Tibial artery (tissue), 4 donors: ENCODE results near the gene DCXR.

Experiments
- DNase-seq, 2 donors: peaks; one replicate each; pipeline ENCODE4 v3.0.0-alpha.2; 2019
- H3K27ac ChIP-seq, 2 donors: fragments of 200-600 bp; sonication (generic) in 1 of 2; 1 replicate in 1 of 2; 2 replicates in 1 of 2; pipeline ENCODE4 v1.5.1; 2018 to 2019; ENCODE audit warnings: mild to moderate bottlenecking in 1 of 2
- H3K27me3 ChIP-seq, 2 donors: fragments of 200-600 bp; sonication (generic) in 1 of 2; one replicate each; pipeline versions ENCODE4 v1.5.1 to v1.6.0; 2016 to 2019
- H3K36me3 ChIP-seq, 3 donors: fragments of 200-600 bp; sonication (generic) in 2 of 3; one replicate each; pipeline ENCODE4 v1.5.1; 2016 to 2019; ENCODE audit warnings: mild to moderate bottlenecking in 2 of 3
- H3K4me1 ChIP-seq, 4 donors: fragments of 200-600 bp; sonication (generic) in 2 of 4; 1 replicate in 3 of 4; 2 replicates in 1 of 4; pipeline ENCODE4 v1.5.1; 2016 to 2019
- H3K4me3 ChIP-seq, 2 donors: fragments of 200-600 bp; sonication (generic) in 1 of 2; 1 replicate in 1 of 2; 2 replicates in 1 of 2; pipeline ENCODE4 v1.5.1; 2018 to 2019; ENCODE audit warnings: mild to moderate bottlenecking in 2 of 2
- H3K9me3 ChIP-seq, 3 donors: fragments of 200-600 bp; sonication (generic) in 1 of 3; one replicate each; pipeline ENCODE4 v1.5.1; 2016 to 2019
- intact Hi-C: fragments of 100-400 bp; cut with DNase I; formaldehyde crosslinking; loops from one replicate; pipeline ENCODE4 v1.15.0; 2023; ENCODE audit warnings: low total_unique reads
- TF ChIP-seq, protein P1 (sequence below), 2 experiments: fragments of 200-600 bp in 1 of 2; fragments of 450-650 bp in 1 of 2; IDR thresholded peaks; one replicate each; pipeline ENCODE4 v1.5.1; 2017 to 2019; ENCODE audit warnings: antibody characterized with exemption in 2 of 2, mild to moderate bottlenecking in 1 of 2, moderate library complexity in 1 of 2

DCXR gene

DNA sequence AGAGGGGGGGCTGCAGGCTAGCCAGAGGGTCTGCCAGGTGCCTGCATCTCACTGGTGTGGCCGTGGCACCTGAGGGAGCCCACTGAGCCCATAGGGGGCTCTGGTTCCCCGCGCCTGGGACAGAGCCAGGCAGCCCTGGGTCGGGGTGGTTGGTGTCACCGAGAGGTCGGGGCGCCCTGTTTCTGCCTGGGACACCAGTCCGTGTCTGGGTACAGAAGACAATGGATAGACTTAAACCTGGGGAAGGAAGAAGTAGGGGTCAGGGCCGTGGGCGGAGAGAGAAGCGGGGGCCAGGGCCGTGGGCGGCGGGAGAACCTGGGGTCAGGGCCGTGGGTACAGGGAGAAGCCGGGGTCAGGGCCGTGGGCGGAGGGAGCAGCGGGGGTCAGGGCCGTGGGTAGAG lies 11.1 kb upstream of the DCXR start:
- TF ChIP-seq, protein P1, sequence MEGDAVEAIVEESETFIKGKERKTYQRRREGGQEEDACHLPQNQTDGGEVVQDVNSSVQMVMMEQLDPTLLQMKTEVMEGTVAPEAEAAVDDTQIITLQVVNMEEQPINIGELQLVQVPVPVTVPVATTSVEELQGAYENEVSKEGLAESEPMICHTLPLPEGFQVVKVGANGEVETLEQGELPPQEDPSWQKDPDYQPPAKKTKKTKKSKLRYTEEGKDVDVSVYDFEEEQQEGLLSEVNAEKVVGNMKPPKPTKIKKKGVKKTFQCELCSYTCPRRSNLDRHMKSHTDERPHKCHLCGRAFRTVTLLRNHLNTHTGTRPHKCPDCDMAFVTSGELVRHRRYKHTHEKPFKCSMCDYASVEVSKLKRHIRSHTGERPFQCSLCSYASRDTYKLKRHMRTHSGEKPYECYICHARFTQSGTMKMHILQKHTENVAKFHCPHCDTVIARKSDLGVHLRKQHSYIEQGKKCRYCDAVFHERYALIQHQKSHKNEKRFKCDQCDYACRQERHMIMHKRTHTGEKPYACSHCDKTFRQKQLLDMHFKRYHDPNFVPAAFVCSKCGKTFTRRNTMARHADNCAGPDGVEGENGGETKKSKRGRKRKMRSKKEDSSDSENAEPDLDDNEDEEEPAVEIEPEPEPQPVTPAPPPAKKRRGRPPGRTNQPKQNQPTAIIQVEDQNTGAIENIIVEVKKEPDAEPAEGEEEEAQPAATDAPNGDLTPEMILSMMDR (IDR thresholded peaks at IDR 0.05) = no peak
- DNase-seq = no peak
- Histone ChIP-seq H3K36me3 (peaks cover 15 to 44% (median 34%) of the 10 kb centered on the region in 3 donors), H3K9me3 (no peaks in the 10 kb centered on the region), H3K4me1 (peaks cover 6 to 35% (median 26%) of the 10 kb centered on the region in 4 donors), H3K4me3 (no peak overlapping the region), H3K27ac (no peak overlapping the region), H3K27me3 (no peaks in the 10 kb centered on the region)
- intact Hi-C loops = no loop called here

DNA sequence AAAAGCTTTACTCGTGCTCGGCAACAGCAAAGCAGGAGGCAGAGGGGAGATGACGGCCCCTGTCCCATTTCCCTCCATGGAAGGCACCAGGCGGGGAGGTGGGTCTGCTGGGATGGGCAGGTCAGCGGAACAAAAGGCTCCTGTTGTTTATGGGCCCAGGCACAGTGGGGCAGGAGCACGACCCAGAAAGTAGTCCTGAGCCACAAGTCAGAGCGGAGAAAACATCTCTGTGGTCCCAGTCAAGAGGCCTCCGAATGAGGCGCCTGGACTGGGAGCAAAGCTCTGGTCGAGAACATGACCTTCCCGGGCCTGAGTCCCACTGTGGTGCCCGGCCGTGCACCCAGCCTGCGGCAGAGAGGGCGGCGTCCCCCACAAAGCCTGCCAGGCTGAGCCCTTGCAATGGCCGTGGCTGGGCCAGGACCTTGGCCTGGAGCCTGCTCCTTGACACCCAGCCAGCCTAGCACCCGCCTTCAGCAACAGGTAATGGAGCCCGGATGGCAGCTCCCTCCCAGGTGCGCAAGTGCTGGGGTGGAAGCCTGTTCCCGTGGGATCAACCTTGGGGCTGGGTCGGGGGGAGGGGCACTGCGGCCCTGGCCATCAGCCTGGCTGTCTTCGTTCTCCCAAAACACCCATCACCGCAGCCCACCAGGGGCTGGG lies 10.5 kb upstream of the DCXR start:
- TF ChIP-seq, protein P1 (IDR thresholded peaks at IDR 0.05) = no peak
- Histone ChIP-seq H3K9me3 (no peaks in the 10 kb centered on the region), H3K4me1 (peaks cover 6 to 30% (median 21%) of the 10 kb centered on the region in 4 donors), H3K27me3 (no peaks in the 10 kb centered on the region), H3K4me3 (no peak overlapping the region), H3K27ac (no peak overlapping the region), H3K36me3 (peaks cover 15 to 39% (median 34%) of the 10 kb centered on the region in 3 donors)
- DNase-seq = no peak
- intact Hi-C loops = no loop called here

DNA sequence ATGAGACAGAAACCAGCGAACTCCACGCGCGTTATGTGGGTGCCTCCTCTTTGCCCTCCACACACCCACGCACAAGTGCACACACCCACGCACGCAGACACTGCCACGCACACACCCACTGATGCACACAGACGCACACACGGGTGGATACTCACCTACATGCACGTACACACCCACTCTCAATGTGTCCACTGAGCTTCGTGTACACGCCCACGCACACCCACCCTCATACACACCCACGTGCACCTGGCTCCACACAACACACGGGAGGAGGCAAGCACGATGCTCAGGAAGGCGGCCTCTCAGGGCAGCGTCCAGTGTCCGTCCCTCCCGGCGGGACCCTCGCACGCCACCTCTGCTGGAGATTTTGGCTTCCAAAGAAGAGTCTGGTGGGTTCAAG lies 9.9 kb upstream of the DCXR start:
- Histone ChIP-seq H3K36me3 (peaks cover 15 to 39% (median 34%) of the 10 kb centered on the region in 3 donors), H3K27ac (no peak overlapping the region), H3K27me3 (no peaks in the 10 kb centered on the region), H3K4me1 (peaks cover 2 to 23% (median 15%) of the 10 kb centered on the region in 4 donors), H3K4me3 (no peak overlapping the region), H3K9me3 (no peaks in the 10 kb centered on the region)
- intact Hi-C loops = no loop called here
- no peak for DNase-seq
- TF ChIP-seq, protein P1 (IDR thresholded peaks at IDR 0.05) = no peak

DNA sequence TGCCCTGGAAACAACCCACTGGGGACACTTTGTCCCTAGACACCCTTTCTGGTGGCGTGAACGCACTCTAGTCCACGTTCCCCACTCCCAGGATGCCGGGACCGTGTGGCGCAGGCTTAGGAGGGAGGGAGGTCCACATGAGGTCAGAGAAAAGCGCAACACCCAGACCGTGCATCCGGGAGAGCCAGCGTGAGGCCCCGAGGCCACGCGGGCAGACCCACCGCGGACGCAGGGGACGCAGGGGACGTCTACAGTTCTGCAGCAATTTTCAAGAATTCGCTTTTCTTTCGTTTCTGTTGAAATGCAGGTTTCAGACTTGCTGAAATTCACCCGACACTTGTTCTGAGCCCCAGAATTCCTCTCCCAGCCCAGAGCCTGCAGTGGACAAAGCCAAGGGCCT lies 9.4 kb upstream of the DCXR start:
- Histone ChIP-seq H3K36me3 (peaks cover 15 to 39% (median 34%) of the 10 kb centered on the region in 3 donors), H3K4me1 (peaks cover 0 to 19% (median 12%) of the 10 kb centered on the region in 4 donors), H3K4me3 (no peak overlapping the region), H3K9me3 (no peaks in the 10 kb centered on the region), H3K27me3 (no peaks in the 10 kb centered on the region), H3K27ac (no peak overlapping the region)
- TF ChIP-seq, protein P1 (IDR thresholded peaks at IDR 0.05) = no peak
- intact Hi-C loops = no loop called here
- no peak for DNase-seq

DNA sequence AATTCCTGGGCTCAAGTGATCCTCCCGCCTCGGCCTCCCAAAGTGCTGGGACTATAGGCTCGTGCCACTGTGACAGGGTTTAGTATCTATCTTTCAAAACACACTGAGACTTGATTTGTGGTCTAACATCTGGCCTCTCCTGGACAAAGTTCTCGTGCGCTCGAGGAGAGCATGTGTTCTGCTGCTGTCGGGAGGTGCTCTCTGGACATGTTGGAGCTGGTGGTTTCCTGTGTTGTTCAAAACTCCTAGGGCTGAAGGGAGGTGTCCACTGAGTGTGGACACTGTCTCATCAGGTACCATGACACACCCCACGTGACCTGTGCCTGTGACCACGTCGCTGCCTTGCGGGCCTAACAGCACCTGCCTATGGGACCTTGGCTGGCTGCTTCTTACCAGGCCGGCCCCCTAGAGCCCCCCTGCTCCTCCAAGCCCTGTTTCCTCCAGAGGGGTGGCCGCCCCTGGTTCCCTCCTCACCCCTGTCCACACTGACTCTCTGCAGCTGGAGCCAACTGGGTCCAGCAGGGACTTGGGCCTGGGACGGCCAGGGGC lies 8.5 kb upstream of the DCXR start:
- no peaks in the 10 kb centered on the region for H3K9me3 ChIP-seq

More for the DNA sequence above, 8.5 kb upstream of the DCXR start:
- intact Hi-C loops = no loop called here
- DNase-seq = no peak
- Histone ChIP-seq H3K36me3 (peaks cover 15 to 39% (median 34%) of the 10 kb centered on the region in 3 donors), H3K4me3 (no peak overlapping the region), H3K27me3 (no peaks in the 10 kb centered on the region), H3K27ac (no peak overlapping the region), H3K4me1 (peaks cover 0 to 18% (median 11%) of the 10 kb centered on the region in 4 donors)
- TF ChIP-seq, protein P1 (IDR thresholded peaks at IDR 0.05) = no peak
